ENCODE data around the gene GNPTG.

The GNPTG gene

GRCh38 chr16:1374418-1375297 lies 22.9 kb downstream of the GNPTG start:
- no peak for DNase-seq

DNA sequence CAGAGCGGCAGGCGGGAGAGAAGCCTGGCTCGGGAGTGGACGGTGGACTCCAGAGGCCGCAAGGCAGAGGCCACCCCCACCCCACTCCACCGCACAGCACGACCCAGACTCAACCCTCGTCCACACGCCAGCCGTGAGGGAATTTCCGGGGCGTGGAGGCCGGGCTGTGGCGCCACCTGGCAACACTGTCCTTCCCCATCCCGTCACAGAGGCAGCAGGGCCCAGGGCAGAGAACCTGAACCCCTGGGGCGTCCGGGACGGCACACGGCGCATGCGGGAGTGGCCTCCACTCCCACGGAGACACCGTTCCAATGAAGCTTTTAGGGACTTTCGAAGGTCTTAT lies 23.5 kb downstream of the GNPTG start:
- no peak for DNase-seq

DNA sequence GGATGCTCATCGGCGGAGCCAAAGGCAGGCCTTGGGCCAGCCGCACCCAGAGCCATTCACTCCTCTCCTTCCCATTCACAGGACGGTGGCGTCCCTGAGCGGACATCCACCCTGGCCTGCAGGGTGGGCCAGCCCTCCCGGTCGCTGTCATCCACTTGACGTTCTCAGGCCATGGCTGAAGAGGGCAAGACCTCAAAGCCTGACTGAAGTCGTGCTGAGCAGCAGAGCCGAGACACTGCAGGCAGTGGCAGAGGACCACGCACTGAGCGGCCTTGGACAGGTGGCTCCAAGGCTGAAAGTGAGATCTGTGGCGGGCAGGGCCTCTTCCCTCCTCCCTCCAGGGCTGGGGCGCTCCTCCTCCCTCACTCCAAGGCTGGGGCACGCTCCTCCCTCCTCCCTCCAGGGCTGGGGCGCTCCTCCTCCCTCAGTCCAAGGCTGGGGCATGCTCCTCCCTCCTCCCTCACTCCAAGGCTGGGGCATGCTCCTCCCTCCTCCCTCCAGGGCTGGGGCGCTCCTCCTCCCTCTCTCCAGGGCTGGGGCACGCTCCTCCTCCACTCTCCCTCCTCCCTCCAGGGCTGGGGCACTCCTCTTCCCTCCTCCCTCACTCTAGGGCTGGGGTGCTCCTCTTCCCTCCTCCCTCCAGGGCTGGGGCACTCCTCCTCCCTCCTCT lies 24.1 kb downstream of the GNPTG start:
- no peak for DNase-seq

GRCh38 chr16:1377406-1378010 lies 25.8 kb downstream of the GNPTG start:
- DNase-seq: no peak

DNA sequence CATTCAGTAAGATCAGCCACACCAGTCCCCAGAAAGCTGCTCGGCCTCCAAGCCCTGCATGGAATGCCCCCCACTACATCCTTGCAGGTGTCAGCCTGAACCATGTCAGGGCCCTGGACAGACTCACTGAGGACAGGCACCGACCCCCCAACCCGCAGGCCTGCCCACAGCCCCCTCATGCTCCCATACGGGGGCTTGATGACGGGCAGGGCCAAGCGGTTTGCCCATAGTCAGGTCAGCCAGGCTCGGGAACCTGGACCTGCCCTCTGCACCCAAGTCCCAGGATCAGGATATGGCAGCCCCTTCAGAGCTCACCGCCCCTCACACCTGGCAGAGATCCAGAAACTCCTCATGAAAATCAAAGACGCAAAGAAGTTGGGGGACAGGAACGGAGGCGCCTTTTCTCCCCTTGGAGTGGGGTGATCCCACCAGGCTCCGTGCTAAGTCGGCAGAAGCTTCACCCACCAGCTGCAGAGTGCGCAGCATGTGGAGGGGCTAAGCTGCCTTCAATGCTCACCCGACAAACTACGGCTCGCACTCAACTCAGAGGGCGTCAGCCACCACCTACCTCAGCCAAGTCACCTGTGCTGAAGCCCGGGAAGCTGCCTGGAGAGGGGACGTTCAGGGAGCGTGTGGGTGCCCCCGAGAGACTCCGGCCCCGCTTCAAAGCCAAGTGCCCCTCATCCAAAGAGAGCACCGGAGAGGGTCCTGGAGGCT lies 26.5 kb downstream of the GNPTG start:
- no peak for DNase-seq

GRCh38 chr16:1378804-1379303 lies 27.1 kb downstream of the GNPTG start:
- DNase-seq: peak; percentile 64

DNA sequence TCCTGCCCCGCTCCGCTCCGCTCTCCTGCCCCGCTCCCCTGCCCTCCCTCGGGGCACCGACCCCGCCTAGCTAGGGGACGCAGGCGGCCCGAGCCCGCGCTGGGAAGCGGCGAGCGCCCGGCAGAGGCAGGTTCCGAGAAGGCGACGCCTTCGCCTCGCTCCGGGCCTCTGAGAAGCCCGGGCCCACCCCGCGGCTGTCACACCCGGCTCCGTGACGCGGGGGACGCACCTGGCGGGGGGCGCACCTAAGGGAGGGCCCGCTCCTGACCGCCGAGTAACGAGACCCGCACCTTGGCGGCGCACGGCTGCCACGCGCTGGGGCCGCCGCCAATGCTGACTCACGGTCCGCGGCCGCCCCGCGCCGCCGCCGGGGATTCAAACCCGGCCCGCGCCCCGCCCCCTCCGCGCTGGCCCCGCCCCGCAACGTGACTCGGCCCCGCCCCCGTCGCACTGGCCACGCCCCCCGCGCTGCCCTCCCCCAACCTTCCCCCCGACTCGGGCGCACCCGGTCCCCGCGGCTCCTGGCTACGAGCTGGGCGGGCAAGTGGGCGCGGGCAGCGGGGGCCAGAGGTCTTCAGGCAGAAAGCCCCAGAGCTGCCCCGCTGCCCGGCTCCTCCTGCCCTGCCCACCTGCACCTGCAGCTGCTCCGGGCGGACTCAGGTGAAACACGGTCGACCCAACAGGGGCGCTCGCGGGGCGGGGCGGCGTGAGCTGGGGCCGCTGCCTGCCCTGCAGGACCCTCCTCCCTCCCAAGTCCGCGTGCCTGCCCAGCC lies 27.8 kb downstream of the GNPTG start:
- DNase-seq: peak; percentile 44

- DNase-seq: no peak
Observed at GRCh38 chr16:1380195-1380594, 28.5 kb downstream of the GNPTG start.

DNA sequence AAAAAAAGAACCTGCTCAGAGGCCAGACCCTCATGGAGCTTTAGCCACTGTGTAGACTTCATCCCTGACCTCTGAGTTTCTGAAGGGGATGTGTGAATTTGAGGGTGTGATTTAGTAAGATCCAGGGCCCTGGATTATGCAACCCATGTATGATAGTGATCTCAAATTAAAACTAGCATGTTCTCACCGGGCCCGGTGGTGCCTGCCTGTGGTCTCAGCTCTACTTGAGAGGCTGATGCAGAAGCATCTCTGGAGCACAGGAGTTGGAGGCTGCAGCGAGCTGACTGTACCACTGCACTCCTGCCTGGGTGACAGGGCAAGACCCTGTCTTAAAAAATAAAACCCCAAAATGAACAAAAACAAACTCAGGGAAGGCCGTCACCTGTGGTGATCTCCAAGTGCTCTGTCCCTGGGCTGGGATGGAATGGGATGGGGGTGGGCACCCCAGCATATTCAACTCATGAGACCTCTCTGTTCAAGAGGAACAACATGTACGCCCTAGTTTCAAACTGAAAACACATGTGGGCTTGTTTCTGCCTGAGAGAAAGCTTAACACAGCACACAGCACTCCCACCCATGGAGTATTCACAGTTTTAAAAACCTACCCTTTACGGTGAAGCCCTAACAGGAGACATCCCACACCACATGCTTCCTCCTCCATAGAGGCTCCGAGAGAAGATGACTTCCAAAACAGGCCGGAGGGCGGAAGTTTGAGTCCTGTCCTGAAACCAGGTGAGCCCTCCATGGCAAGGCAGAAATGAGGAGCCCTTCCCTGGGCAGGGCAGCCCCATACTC lies 30.1 kb downstream of the GNPTG start:
- DNase-seq: no peak

- no peak for DNase-seq
Observed at GRCh38 chr16:1383556-1383955, 31.8 kb downstream of the GNPTG start.

- DNase-seq: no peak
Observed at GRCh38 chr16:1385232-1385631, 33.5 kb downstream of the GNPTG start.

GRCh38 chr16:1387331-1387730 lies 35.6 kb downstream of the GNPTG start:
- DNase-seq: no peak

- DNase-seq: no peak
Observed at GRCh38 chr16:1389762-1390161, 38.0 kb downstream of the GNPTG start.

- DNase-seq: no peak
Observed at GRCh38 chr16:1390239-1390779, 38.6 kb downstream of the GNPTG start.

- DNase-seq: no peak
Observed at GRCh38 chr16:1392826-1393225, 41.1 kb downstream of the GNPTG start.

DNA sequence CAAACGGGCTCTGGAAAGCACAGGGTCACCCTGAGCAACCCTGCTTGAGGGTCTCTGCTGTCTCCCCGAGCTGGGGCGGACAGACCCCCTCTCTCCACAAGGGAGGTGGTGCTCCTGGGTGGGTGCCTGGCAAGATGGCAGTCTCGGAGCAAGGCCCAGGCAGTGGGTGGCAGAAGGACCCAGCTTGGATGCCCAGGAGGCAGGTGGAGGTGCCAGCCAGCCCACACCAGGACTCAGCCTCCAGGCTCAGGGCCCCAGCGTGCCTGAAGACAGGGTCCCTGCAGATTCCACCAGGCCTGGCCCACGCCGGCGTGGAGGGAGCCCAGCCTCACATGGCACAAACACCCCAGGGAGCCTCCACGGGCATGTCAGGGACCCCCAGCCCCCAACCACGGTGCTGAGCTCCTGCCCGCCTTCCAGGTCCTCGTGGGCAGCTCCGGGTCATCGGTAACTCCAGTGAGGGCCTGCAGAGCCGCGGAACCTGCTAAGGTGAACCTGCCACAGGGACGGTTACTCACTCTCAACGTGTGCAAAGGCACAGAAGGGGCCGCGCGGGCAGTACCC lies 42.0 kb downstream of the GNPTG start:
- no peak for DNase-seq

DNA sequence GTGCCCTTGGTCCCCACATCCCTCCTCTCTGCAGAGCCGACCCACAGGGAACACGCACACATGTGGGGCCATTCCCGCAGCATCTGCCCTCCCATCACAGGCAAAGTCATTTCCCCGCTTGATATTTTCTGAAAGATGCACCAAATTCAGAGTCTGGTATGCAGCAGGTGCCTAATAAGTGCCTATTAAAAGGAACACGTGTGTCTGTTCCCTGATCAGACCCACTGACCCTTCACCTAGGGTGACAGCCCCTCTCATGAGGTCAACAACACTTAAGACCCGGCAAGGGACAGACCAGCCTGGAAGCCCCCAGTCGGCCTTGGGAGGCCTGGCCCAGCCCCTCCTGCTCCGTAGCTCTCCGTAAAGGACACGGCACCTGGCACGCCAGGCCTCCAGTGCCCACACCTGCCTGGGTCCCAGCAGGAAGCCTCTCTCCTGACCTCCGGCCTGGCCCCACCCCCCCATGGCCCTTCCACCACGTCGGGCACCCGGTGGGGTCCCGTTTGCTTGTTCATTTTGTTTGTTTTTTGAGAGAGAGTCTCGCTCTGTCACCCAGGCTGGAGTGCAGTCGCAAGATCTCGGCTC lies 42.7 kb downstream of the GNPTG start:
- no peak for DNase-seq

DNA sequence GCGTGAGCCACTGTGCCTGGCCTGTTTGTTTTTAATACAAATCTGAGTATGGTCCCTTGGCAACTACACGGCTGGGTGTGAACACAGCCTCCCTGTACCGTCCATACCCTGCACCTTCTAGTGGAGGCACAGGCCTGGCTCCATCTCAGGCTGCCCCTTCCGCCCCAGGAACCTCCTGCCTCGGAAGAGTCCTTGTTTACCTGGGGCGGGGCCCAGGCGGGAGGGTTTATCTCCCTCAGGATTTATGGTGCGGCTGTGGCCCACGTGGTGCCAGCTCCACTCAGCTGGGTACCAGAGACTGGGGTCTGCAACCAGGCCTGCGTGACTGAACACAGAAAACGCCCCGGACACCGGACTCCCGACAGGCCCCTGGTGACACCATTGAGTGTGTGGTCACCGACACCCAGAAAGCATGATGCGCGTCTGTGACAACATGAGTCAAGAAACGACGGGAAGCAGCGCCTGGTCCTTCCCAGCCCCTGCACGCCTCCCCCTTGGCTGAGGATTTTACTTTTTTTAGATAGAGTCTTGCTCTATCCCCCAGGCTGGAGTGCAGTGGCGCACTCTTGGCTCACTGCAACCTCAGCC lies 43.8 kb downstream of the GNPTG start:
- DNase-seq: no peak

DNA sequence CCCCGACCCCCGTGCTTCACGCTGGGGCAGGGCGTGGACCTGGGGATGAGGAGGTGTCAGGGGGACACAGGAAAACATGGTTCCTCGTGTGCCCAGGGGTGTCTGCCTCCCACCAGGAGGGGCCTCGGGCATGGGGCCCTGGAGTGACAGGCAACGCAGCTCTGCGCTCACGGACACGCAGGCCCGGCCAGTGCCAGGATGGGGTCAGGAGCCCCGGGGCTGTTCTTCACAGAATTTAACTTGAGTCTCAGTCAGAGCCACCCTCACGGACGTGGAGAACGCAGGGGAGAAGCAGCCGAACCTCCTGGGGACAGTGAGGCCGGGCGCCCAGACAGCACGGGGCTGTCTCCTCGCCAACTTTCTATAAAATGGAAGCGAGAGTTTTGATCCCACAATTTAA lies 46.0 kb downstream of the GNPTG start:
- no peak for DNase-seq

DNA sequence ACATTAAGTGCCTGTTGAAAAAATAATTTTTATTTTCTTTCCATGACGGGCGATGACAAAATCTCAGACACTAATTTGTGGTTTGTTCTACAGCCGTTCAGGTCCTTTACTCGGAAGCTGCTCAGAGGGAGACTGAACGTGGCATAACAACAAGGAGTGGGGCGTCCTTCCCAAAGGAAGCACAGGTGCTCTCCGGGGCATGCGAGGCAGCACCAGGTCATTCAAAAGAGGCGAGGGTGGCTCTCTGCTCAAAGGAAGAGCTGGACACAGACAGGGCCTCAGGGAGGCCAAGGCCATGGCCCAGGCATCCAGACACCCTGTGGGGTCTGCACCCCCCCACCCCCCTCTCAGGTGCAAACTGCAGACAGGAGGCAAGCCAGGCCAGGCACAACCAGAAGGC lies 46.6 kb downstream of the GNPTG start:
- no peak for DNase-seq
